Endothelial cell of umbilical vein (primary cell): ENCODE data around the gene CTNNA2. TPM values are rescaled to one million over a fixed set of nuclear protein-coding genes. Genes with fewer than 3 reads are reported as not detected.

ENCODE experiments used
- BruUV-seq: library from RNA; stranded (reverse); fragments of 400-500 nt; replicated peaks from 2 replicates; lab custom pipeline; 2021; lab: Mats Ljungman, UMichigan
- CTCF ChIA-PET: fragments of 300-600, 350-600 bp; sonication (Branson Sonifier 250); formaldehyde crosslinking; loops from one replicate; lab custom pipeline; 2021; ENCODE audit warnings: antibody characterized with exemption, inconsistent platforms; lab: Charles Lee
- POLR2A ChIA-PET: fragments of 300-600, 350-600 bp; sonication (Branson Sonifier 250); formaldehyde crosslinking; loops from one replicate; lab custom pipeline; 2021; ENCODE audit warnings: antibody characterized with exemption, inconsistent platforms; lab: Charles Lee
- DNase-seq: peaks from one replicate; pipeline ENCODE4 v3.0.0-alpha.2; 2011; ENCODE audit warnings: low read depth, low spot score
- FAIRE-seq: peaks from 2 replicates; lab custom pipeline; 2011; peaks lifted over from hg19 to GRCh38; lab: Jason Lieb, UNC
- H2AFZ ChIP-seq: 2 replicates; pipeline ENCODE4 v1.6.0; 2012; ENCODE audit warnings: low read depth, low read length, control low read depth, inconsistent platforms
- H3K27ac ChIP-seq: 2 replicates; pipeline ENCODE4 v1.5.1; 2011; ENCODE audit warnings: low read depth, mild to moderate bottlenecking, control low read depth, low read length, moderate library complexity; ENCODE audit not compliant: insufficient read depth
- H3K27me3 ChIP-seq, 2 experiments: 2 replicates each; pipeline versions ENCODE4 v1.6.0 to v1.6.1; 2011; ENCODE audit warnings: low read length in 2 of 2, mixed read lengths in 1 of 2; ENCODE audit not compliant: control insufficient read depth in 2 of 2, insufficient read depth in 2 of 2
- H3K36me3 ChIP-seq, 2 experiments: 2 replicates in 1 of 2; 3 replicates in 1 of 2; pipeline ENCODE4 v1.5.1; 2011; ENCODE audit warnings: low read length in 2 of 2, mild to moderate bottlenecking in 1 of 2, moderate library complexity in 1 of 2; ENCODE audit not compliant: control insufficient read depth in 2 of 2, insufficient read depth in 2 of 2; ENCODE audit errors: extremely low read depth in 1 of 2
- H3K4me1 ChIP-seq: 3 replicates; pipeline ENCODE4 v1.5.1; 2011; ENCODE audit warnings: mild to moderate bottlenecking, low read length; ENCODE audit not compliant: control insufficient read depth, insufficient read depth; ENCODE audit errors: extremely low read depth
- H3K4me2 ChIP-seq: 2 replicates; pipeline ENCODE4 v1.6.1; 2011; ENCODE audit warnings: low read length, control low read depth, mixed read lengths; ENCODE audit not compliant: insufficient read depth
- H3K4me3 ChIP-seq, 3 experiments: fragments of 200-600 bp in 1 of 3; sonication (generic), shearing (Covaris generic) in 1 of 3; replicated peaks in 1 of 3; 2 replicates each; pipeline ENCODE4 v1.5.1; 2011 to 2016; ENCODE audit warnings: control low read depth in 3 of 3, low read length in 3 of 3, mild to moderate bottlenecking in 2 of 3, inconsistent platforms in 1 of 3, low read depth in 1 of 3, moderate library complexity in 1 of 3; ENCODE audit not compliant: insufficient read depth in 1 of 3
- H3K79me2 ChIP-seq: 2 replicates; pipeline ENCODE4 v1.6.0; 2012; ENCODE audit warnings: low read length, inconsistent platforms; ENCODE audit not compliant: control insufficient read depth, insufficient read depth
- H3K9ac ChIP-seq: replicated peaks from 2 replicates; pipeline ENCODE3; 2011; ENCODE audit warnings: low read length, control low read depth; ENCODE audit not compliant: insufficient read depth; ENCODE audit errors: extremely low read depth
- H3K9me1 ChIP-seq: replicated peaks from 3 replicates; pipeline ENCODE4 v1.6.0; 2011; ENCODE audit warnings: mild to moderate bottlenecking, low read length; ENCODE audit not compliant: control insufficient read depth, insufficient read depth; ENCODE audit errors: extremely low read depth
- H3K9me3 ChIP-seq: replicated peaks from 2 replicates; pipeline ENCODE4 v1.5.1; 2012; ENCODE audit warnings: low read length, inconsistent platforms; ENCODE audit not compliant: control insufficient read depth, insufficient read depth
- H4K20me1 ChIP-seq: replicated peaks from 2 replicates; pipeline ENCODE3; 2011; ENCODE audit warnings: mild to moderate bottlenecking, low read length; ENCODE audit not compliant: control insufficient read depth, insufficient read depth; ENCODE audit errors: extremely low read depth
- CTCF ChIP-seq, 2 donors: IDR thresholded peaks; 1 replicate in 1 of 2; 2 replicates in 1 of 2; pipeline ENCODE4 v1.5.1; 2011; ENCODE audit warnings: low read length in 2 of 2, mild to moderate bottlenecking in 2 of 2, moderate library complexity in 2 of 2, control low read depth in 1 of 2, inconsistent platforms in 1 of 2, low read depth in 1 of 2; ENCODE audit not compliant: insufficient read depth in 1 of 2; ENCODE audit errors: extremely low read depth in 1 of 2
- EZH2 ChIP-seq: IDR thresholded peaks from 2 replicates; pipeline ENCODE4 v1.6.1; 2012; ENCODE audit warnings: borderline replicate concordance, low read depth, mild to moderate bottlenecking, moderate library complexity, low read length, inconsistent platforms; ENCODE audit not compliant: severe bottlenecking
- FOS ChIP-seq: IDR thresholded peaks from 2 replicates; pipeline ENCODE4 v1.6.1; 2011; ENCODE audit warnings: mild to moderate bottlenecking, low read length, moderate library complexity, borderline replicate concordance; ENCODE audit not compliant: insufficient read depth
- GATA2 ChIP-seq: IDR thresholded peaks from 2 replicates; pipeline ENCODE4 v1.7.0; 2011; ENCODE audit warnings: low read depth, mild to moderate bottlenecking, moderate library complexity, mixed read lengths, low read length; ENCODE audit not compliant: insufficient read length, insufficient read depth
- JUN ChIP-seq: IDR thresholded peaks from 2 replicates; pipeline ENCODE4 v1.6.1; 2011; ENCODE audit warnings: borderline replicate concordance, low read depth; ENCODE audit not compliant: insufficient read length, insufficient read depth
- MYC ChIP-seq: IDR thresholded peaks from one replicate; pipeline ENCODE4 v1.6.1; 2011; ENCODE audit warnings: mild to moderate bottlenecking, low read depth, low read length
- POLR2A ChIP-seq: IDR thresholded peaks from 2 replicates; pipeline ENCODE4 v1.6.1; 2012; ENCODE audit warnings: low read depth, mild to moderate bottlenecking, control low read depth, low read length
- POLR2AphosphoS5 ChIP-seq: IDR thresholded peaks from 2 replicates; pipeline ENCODE4 v1.6.1; 2012; ENCODE audit warnings: low read depth, mild to moderate bottlenecking, control low read depth, low read length, moderate library complexity; ENCODE audit not compliant: insufficient read depth
- dilution Hi-C: fragments of 300-500 bp; cut with MboI; formaldehyde crosslinking; loops from one replicate; pipeline ENCODE4 v1.15.0; 2019; ENCODE audit warnings: low sequenced_read_pairs; ENCODE audit not compliant: extremely low pct_ligation_motif_present
- intact Hi-C: fragments of 100-400 bp; cut with micrococcal nuclease; formaldehyde crosslinking; loops from one replicate; pipeline ENCODE4 v1.10.0; 2022
- polyA plus RNA-seq, 4 experiments: library from polyadenylated mRNA; depleted of rRNA in 3 of 4; stranded (reverse) in 3 of 4; unstranded in 1 of 4; fragments of >200 nt; gene quantifications; 2 replicates each; pipeline versions ENCODE4 v1.2.1 to v1.2.3, GENCODE V29; 2011 to 2012; ENCODE audit warnings: missing spikeins in 1 of 4
- total RNA-seq: library from RNA; stranded (reverse); gene quantifications from 2 replicates; pipeline ENCODE4 v1.2.3, GENCODE V29; 2021
- TF ChIP-seq, protein P1 (sequence below): IDR thresholded peaks from 2 replicates; pipeline ENCODE4 v1.6.1; 2011; ENCODE audit not compliant: insufficient read depth, insufficient read length

The CTNNA2 gene
- total and polyA plus RNA-seq, 2 donors (not counting 3 experiments of a cell fraction or from before 2014, with no cell fraction given), result not detected

DNA sequence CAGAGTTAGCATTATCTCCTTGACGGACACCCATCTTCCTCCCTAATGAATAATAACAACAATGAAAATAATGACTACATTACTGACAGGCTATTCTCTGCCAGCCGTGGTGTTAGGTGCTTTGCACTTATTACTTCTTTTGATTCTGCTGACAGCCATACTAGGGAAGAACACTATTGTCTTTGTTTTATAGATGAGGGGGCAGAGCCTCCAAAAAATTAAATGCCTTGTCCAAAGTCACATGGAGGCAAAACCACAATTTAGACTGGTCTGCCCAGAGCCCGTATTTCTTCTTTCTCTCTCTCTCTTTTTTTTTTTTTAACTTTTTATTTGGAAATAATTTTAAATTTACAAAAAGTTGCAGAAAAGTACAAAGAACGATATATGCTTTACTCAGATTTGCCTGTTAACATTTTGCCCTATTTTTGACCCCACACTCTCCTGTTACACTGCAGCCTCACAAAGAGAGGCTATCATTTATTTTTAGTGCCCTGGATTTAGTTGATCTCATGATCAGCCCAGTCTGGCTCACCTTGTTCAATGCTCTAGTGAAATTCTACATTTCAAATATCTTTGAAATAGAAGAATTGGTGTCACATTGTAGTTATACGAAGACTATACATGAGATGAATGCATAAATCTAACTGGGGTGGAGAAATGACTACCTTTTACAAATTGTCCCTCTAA lies 422.3 kb downstream of the CTNNA2 start:
- Histone ChIP-seq H3K79me2 (no peaks in the 10 kb centered on the region), H3K36me3 (no peaks in the 10 kb centered on the region), H3K4me3 (no peak overlapping the region), H3K27me3 (no peaks in the 10 kb centered on the region), H2AFZ (no peak overlapping the region), H3K9me1 (no peaks in the 10 kb centered on the region), H3K27ac (no peak overlapping the region), H3K4me1 (no peaks in the 10 kb centered on the region), H3K4me2 (no peak overlapping the region), H3K9me3 (no peaks in the 10 kb centered on the region), H4K20me1 (no peaks in the 10 kb centered on the region), H3K9ac (no peak overlapping the region)
- DNase-seq (no peak), FAIRE-seq (no peak)
- intact Hi-C loops, result loop anchor here (5.0 kb wide), 1 partner anchor 562 kb away; no protein-coding TSS in a partner anchor
- BruUV-seq, result no TSS peak
- TF ChIP-seq EZH2, result no peak
- no peak for TF ChIP-seq CTCF (IDR thresholded peaks at IDR 0.05; ENCODE audit: extremely low read depth in 1 of 2, insufficient read depth in 1 of 2, low read depth in 1 of 2, low read length in 2 of 2)
- TF ChIP-seq, protein P1, sequence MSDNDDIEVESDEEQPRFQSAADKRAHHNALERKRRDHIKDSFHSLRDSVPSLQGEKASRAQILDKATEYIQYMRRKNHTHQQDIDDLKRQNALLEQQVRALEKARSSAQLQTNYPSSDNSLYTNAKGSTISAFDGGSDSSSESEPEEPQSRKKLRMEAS, result no peak
- TF ChIP-seq MYC, result no peak
- TF ChIP-seq JUN, result no peak
- TF ChIP-seq POLR2A, result no peak
- TF ChIP-seq FOS, result no peak
- no peak for TF ChIP-seq GATA2
- TF ChIP-seq POLR2AphosphoS5, result no peak
- ChIA-PET POLR2A (no interaction called here), CTCF (no interaction called here)
- dilution Hi-C loops, result no loop called here
